Erythroblast (primary cell): ENCODE measurements around the gene MPZL2.

Experiments used
- GATA1 ChIP-seq: IDR thresholded peaks from 2 replicates; pipeline ENCODE4 v1.6.1; 2011; ENCODE audit warnings: low read depth, mild to moderate bottlenecking, control low read depth, low read length, moderate library complexity
- POLR2A ChIP-seq: IDR thresholded peaks from 2 replicates; pipeline ENCODE4 v1.6.1; 2011; ENCODE audit warnings: mild to moderate bottlenecking, low read length

GRCh38 chr11:118259138-118259537 lies 5.0 kb downstream of the MPZL2 start:
- TF ChIP-seq POLR2A (no peak), GATA1 (no peak)
